Smooth muscle cell (in vitro differentiated cells): ENCODE data around the gene ADPRHL1. TPM values are rescaled to one million over a fixed set of nuclear protein-coding genes. Genes with fewer than 3 reads are reported as not detected.

Experiments used
- DNase-seq: peaks from one replicate; lab custom pipeline; 2025; ENCODE audit not compliant: unreplicated experiment; lab: John Stamatoyannopoulos, UW
- H2AFZ ChIP-seq: fragments of 200-600 bp; sonication (generic); 2 replicates; pipeline ENCODE4 v1.6.0; 2016; ENCODE audit warnings: antibody characterized with exemption, low read depth, mild to moderate bottlenecking
- H3F3A ChIP-seq: fragments of 200-600 bp; sonication (generic); 2 replicates; pipeline ENCODE4 v1.6.0; 2017; ENCODE audit warnings: antibody characterized with exemption, low read depth
- H3K27ac ChIP-seq: fragments of 200-600 bp; sonication (generic); 2 replicates; pipeline ENCODE4 v1.5.1; 2016; ENCODE audit warnings: low read depth, mild to moderate bottlenecking
- H3K27me3 ChIP-seq: fragments of 200-600 bp; sonication (generic); 2 replicates; pipeline ENCODE4 v1.6.1; 2016; ENCODE audit warnings: low read depth, mild to moderate bottlenecking
- H3K36me3 ChIP-seq: fragments of 200-600 bp; sonication (generic); 2 replicates; pipeline ENCODE4 v1.5.1; 2016; ENCODE audit warnings: low read depth
- H3K4me1 ChIP-seq: fragments of 200-600 bp; sonication (generic); 2 replicates; pipeline ENCODE4 v1.5.1; 2016; ENCODE audit warnings: low read depth
- H3K4me2 ChIP-seq: fragments of 200-600 bp; sonication (generic); 2 replicates; pipeline ENCODE4 v1.6.0; 2016; ENCODE audit warnings: mild to moderate bottlenecking
- H3K4me3 ChIP-seq: fragments of 200-600 bp; sonication (generic); 2 replicates; pipeline ENCODE4 v1.5.1; 2016; ENCODE audit warnings: mild to moderate bottlenecking
- H3K79me2 ChIP-seq: fragments of 200-600 bp; sonication (generic); 2 replicates; pipeline ENCODE4 v1.6.0; 2016; ENCODE audit warnings: low read depth, mild to moderate bottlenecking
- H3K9ac ChIP-seq: fragments of 200-600 bp; sonication (generic); 2 replicates; pipeline ENCODE4 v1.6.0; 2016; ENCODE audit warnings: low read depth
- H3K9me3 ChIP-seq: fragments of 200-600 bp; sonication (generic); replicated peaks from 2 replicates; pipeline ENCODE4 v1.5.1; 2016; ENCODE audit warnings: low read depth
- H4K20me1 ChIP-seq: fragments of 200-600 bp; sonication (generic); 2 replicates; pipeline ENCODE4 v1.6.0; 2016; ENCODE audit warnings: low read depth
- WGBS: methylation state at CpG from one replicate; pipeline ENCODE4 v1.1.7; 2016; ENCODE audit warnings: low lambda C conversion rate; 5-methylcytosine and 5-hydroxymethylcytosine counted together
- polyA plus RNA-seq: library from polyadenylated mRNA; unstranded; fragments of >200 nt; fragmentation: Nextera tagmentation; extraction: Ambion mirVana; gene quantifications from 2 replicates; pipeline ENCODE4 v1.2.1, GENCODE V29; 2016
- total RNA-seq: library from RNA; depleted of rRNA; stranded (reverse); fragments of >200 nt; gene quantifications from 2 replicates; pipeline ENCODE4 v1.2.3, GENCODE V29; 2014
- TF ChIP-seq, protein P1 (sequence below): fragments of 200-600 bp; sonication (generic); IDR thresholded peaks from 2 replicates; pipeline ENCODE4 v1.5.1; 2017; ENCODE audit warnings: borderline replicate concordance, mild to moderate bottlenecking, antibody characterized with exemption; ENCODE audit not compliant: insufficient read depth, poor library complexity, severe bottlenecking

The ADPRHL1 gene
- total and polyA plus RNA-seq, 2 experiments from 2014 or later, result 0.18 to 1.2 TPM

DNA sequence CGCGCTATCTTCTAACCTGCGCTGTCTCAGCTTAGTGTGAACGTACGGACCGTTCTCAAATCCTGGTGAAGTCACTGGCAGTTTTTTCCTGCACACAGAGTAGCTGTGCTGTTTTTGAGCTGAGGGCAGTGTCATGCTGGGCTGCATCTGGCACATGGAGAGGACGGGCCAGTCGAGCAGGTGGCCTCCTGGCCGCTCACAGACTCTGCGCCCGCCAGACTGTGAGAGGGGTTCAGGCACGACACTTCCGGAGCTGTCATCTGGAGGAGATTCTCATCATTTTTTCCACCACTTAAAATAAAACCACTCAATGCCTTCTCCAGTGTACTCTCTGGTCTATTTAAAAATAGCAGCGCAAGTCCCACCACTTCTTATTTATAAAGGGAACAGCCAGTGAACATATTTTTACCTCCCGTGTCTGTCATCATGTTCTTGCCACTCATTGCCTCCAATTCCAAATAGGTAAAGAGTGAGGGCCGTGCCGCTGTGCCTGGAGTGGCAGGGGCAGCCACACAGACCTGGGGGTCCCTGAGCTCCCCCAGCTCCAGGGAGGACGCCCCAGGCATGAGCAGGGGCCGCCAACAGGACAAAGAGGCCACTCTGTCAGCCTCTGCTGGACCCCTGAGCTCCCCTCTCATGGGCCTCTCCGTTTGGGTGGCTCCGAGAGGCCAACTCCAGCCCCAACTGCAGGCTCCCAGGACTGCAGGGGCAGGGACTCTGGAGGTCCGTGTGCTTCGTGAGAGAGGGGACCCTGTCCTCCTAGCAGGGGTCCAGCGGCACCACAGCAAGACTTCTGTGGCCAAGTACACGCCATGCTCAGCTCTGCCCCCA lies 52.5 kb downstream of the ADPRHL1 start:
- no peak for DNase-seq
- Histone ChIP-seq H4K20me1 (no peaks in the 10 kb centered on the region), H3K27ac (no peak overlapping the region), H3K4me2 (no peak overlapping the region), H3K79me2 (no peaks in the 10 kb centered on the region), H3K9me3 (no peaks in the 10 kb centered on the region), H3K36me3 (no peaks in the 10 kb centered on the region), H3K9ac (no peak overlapping the region), H3F3A (no peaks in the 10 kb centered on the region), H3K4me3 (no peak overlapping the region), H3K27me3 (no peaks in the 10 kb centered on the region), H2AFZ (no peak overlapping the region), H3K4me1 (peaks cover 8% of the 10 kb centered on the region)
- TF ChIP-seq, protein P1, sequence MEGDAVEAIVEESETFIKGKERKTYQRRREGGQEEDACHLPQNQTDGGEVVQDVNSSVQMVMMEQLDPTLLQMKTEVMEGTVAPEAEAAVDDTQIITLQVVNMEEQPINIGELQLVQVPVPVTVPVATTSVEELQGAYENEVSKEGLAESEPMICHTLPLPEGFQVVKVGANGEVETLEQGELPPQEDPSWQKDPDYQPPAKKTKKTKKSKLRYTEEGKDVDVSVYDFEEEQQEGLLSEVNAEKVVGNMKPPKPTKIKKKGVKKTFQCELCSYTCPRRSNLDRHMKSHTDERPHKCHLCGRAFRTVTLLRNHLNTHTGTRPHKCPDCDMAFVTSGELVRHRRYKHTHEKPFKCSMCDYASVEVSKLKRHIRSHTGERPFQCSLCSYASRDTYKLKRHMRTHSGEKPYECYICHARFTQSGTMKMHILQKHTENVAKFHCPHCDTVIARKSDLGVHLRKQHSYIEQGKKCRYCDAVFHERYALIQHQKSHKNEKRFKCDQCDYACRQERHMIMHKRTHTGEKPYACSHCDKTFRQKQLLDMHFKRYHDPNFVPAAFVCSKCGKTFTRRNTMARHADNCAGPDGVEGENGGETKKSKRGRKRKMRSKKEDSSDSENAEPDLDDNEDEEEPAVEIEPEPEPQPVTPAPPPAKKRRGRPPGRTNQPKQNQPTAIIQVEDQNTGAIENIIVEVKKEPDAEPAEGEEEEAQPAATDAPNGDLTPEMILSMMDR, result no peak
- WGBS, result 89% methylated on average over 25 of the region's 25 CpGs

DNA sequence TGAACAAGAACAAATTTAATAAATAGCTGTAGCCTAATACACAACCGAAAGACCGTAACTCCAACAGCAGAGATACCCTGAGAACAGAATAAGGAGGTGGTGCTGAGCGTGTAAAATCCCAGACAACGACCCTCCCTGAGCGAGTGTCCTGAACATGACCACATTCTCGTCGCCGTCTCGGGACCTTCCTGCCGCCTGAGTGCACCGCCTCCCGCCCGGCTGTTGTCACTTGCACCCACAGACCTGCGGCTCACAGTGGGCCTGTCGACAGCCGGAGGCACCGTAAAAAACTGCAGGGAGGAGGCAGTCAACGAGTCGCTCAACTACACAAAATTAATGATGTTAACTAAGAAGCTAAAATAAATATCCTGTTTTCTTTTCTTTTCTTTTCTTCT lies 53.5 kb downstream of the ADPRHL1 start:
- no peak overlapping the region for H3K4me3 ChIP-seq
- H3K9me3 ChIP-seq, result no peaks in the 10 kb centered on the region
- no peak overlapping the region for H2AFZ ChIP-seq
- H3K9ac ChIP-seq, result no peak overlapping the region
- TF ChIP-seq, protein P1, result no peak
- peaks cover 8% of the 10 kb centered on the region for H3K4me1 ChIP-seq
- H3K79me2 ChIP-seq, result no peaks in the 10 kb centered on the region
- no peaks in the 10 kb centered on the region for H3K36me3 ChIP-seq
- no peaks in the 10 kb centered on the region for H3K27me3 ChIP-seq
- no peak overlapping the region for H3K27ac ChIP-seq
- H3K4me2 ChIP-seq, result no peak overlapping the region
- DNase-seq, result no peak
- no peaks in the 10 kb centered on the region for H4K20me1 ChIP-seq
- no peaks in the 10 kb centered on the region for H3F3A ChIP-seq
- 83% methylated on average over 19 of the region's 19 CpGs for WGBS

DNA sequence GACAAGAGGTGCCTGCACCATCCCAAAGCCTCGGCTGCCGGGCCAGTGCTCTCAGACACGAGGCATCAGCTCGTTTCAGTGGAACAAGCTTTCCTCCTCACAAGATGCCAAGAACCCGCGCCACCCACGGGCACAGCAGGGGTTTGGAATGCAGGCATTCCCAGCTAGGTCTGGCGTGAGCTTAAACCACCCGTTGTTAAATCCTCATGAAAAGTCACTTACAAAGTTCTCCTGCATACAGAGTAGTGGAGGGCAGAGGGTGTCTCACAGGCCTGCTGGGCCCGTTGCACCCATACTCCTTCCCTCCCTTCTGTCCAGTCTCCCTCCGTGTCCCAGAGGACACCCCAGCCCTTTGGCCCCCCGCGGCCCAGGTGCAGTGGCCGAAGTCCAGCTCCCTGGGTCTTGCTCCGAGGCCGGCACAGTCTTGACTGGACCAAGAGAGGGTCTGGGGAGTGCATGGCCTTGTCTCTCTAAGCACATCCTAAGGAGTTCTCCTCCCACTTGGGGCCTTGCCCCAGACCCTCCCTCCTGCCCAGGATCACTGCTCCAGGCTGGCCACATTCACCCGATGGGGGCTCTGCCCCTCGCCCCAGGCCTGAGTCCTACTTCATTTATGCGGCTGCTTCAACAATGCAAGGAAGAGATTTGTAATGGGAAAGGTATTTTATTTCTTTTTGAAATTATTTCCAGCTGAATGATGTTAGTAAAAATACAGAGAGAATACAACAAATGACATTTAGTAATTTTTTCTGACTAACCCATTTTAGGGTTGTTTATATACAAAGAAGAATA lies 54.1 kb downstream of the ADPRHL1 start:
- TF ChIP-seq, protein P1, result no peak
- Histone ChIP-seq H3K4me2 (no peak overlapping the region), H3K27me3 (no peaks in the 10 kb centered on the region), H3K9ac (no peak overlapping the region), H3K27ac (no peak overlapping the region), H3K9me3 (no peaks in the 10 kb centered on the region), H3K4me1 (peaks cover 8% of the 10 kb centered on the region), H2AFZ (no peak overlapping the region), H3F3A (no peaks in the 10 kb centered on the region), H3K79me2 (no peaks in the 10 kb centered on the region), H4K20me1 (no peaks in the 10 kb centered on the region), H3K4me3 (no peak overlapping the region), H3K36me3 (no peaks in the 10 kb centered on the region)
- 75% methylated on average over 19 of the region's 19 CpGs for WGBS
- DNase-seq, result no peak
